Esophagus (tissue), 2 donors: ENCODE results near the gene CFAP90. TPM values are rescaled to one million over a fixed set of nuclear protein-coding genes. Genes with fewer than 3 reads are reported as not detected.

Source experiments
- H3K27ac ChIP-seq, 2 donors: one replicate each; pipeline ENCODE4 v1.5.1; 2013; ENCODE audit warnings: low read depth in 2 of 2, mild to moderate bottlenecking in 2 of 2, inconsistent platforms in 1 of 2, low read length in 1 of 2, moderate library complexity in 1 of 2
- H3K27me3 ChIP-seq, 2 donors: one replicate each; pipeline ENCODE4 v1.6.1; 2013; ENCODE audit warnings: low read length in 2 of 2, control low read depth in 1 of 2, mild to moderate bottlenecking in 1 of 2; ENCODE audit not compliant: insufficient read depth in 2 of 2, control insufficient read depth in 1 of 2
- H3K36me3 ChIP-seq, 2 donors: one replicate each; pipeline ENCODE4 v1.6.1; 2013; ENCODE audit warnings: low read length in 1 of 2; ENCODE audit not compliant: control insufficient read depth in 2 of 2, insufficient read depth in 2 of 2
- H3K4me1 ChIP-seq, 2 donors: one replicate each; pipeline ENCODE4 v1.6.1; 2013; ENCODE audit warnings: low read length in 1 of 2; ENCODE audit not compliant: control insufficient read depth in 2 of 2, insufficient read depth in 2 of 2
- H3K4me3 ChIP-seq, 2 donors: one replicate each; pipeline ENCODE4 v1.5.1; 2013; ENCODE audit warnings: low read length in 2 of 2, mild to moderate bottlenecking in 2 of 2, low read depth in 1 of 2, moderate library complexity in 1 of 2
- H3K9me3 ChIP-seq, 2 donors: one replicate each; pipeline ENCODE4 v1.6.1; 2013; ENCODE audit warnings: mild to moderate bottlenecking in 2 of 2, low read depth in 1 of 2, low read length in 1 of 2, moderate library complexity in 1 of 2; ENCODE audit not compliant: control insufficient read depth in 2 of 2, insufficient read depth in 1 of 2
- WGBS, 2 donors: extraction: QIAGEN DNeasy Blood & Tissue Kit; methylation state at CpG; one replicate each; pipeline ENCODE4 v1.1.7; 2013; 5-methylcytosine and 5-hydroxymethylcytosine counted together
- polyA plus RNA-seq, 2 donors: library from polyadenylated mRNA; stranded (reverse); fragments of 200-250 nt; gene quantifications; one replicate each; pipeline ENCODE4 v1.2.3, GENCODE V29; 2013
- donor health status: healthy with polysubstance abuse.
- donor health status: Bipolar disorder and iron deficiency.

CFAP90 gene
- polyA plus RNA-seq, 2 donors: 0.06 TPM; not detected in 1

- Histone ChIP-seq H3K36me3 (no peaks in the 10 kb centered on the region), H3K27ac (no peak overlapping the region), H3K4me1 (peaks cover 4 to 5% of the 10 kb centered on the region in 2 donors), H3K9me3 (no peaks in the 10 kb centered on the region), H3K27me3 (no peaks in the 10 kb centered on the region), H3K4me3 (no peak overlapping the region)
- WGBS, 2 donors: 86 to 88% methylated on average over 2 of the region's 2 CpGs
Observed at GRCh38 chr5:7852988-7853387, 2.1 kb upstream of the CFAP90 start.

GRCh38 chr5:7852542-7852941 lies 1.6 kb upstream of the CFAP90 start:
- Histone ChIP-seq H3K9me3 (no peaks in the 10 kb centered on the region), H3K4me1 (peaks cover 4 to 5% of the 10 kb centered on the region in 2 donors), H3K36me3 (no peaks in the 10 kb centered on the region), H3K27ac (no peak overlapping the region), H3K4me3 (no peak overlapping the region), H3K27me3 (no peaks in the 10 kb centered on the region)
- WGBS, 2 donors: 79 to 83% methylated on average over 1 of the region's 1 CpG

- 75 to 81% methylated on average over 8 of the region's 8 CpGs for WGBS, 2 donors
- no peaks in the 10 kb centered on the region for H3K36me3 ChIP-seq
- no peaks in the 10 kb centered on the region for H3K27me3 ChIP-seq
- peaks cover 4 to 5% of the 10 kb centered on the region in 2 donors for H3K4me1 ChIP-seq
- H3K27ac ChIP-seq: no peak overlapping the region
- no peaks in the 10 kb centered on the region for H3K9me3 ChIP-seq
- no peak overlapping the region for H3K4me3 ChIP-seq
Observed at GRCh38 chr5:7851617-7852289, 820 bp upstream of the CFAP90 start.

- Histone ChIP-seq H3K36me3 (no peaks in the 10 kb centered on the region), H3K27me3 (no peaks in the 10 kb centered on the region), H3K27ac (no peak overlapping the region), H3K4me1 (peaks cover 4 to 5% of the 10 kb centered on the region in 2 donors), H3K9me3 (no peaks in the 10 kb centered on the region), H3K4me3 (peak overlapping the region; percentile 41 to 54)
- 59 to 65% methylated on average over 16 of the region's 16 CpGs for WGBS, 2 donors
Observed at GRCh38 chr5:7851240-7851592, 283 bp upstream of the CFAP90 start.

- Histone ChIP-seq H3K36me3 (no peaks in the 10 kb centered on the region), H3K27me3 (no peaks in the 10 kb centered on the region), H3K4me3 (peak overlapping the region; percentile 23 to 54), H3K9me3 (no peaks in the 10 kb centered on the region), H3K4me1 (peaks cover 4 to 5% of the 10 kb centered on the region in 2 donors), H3K27ac (no peak overlapping the region)
- 4 to 5% methylated on average over 41 to 44 of the region's 44 CpGs for WGBS, 2 donors
Observed at GRCh38 chr5:7849681-7850394, 1.1 kb downstream of the CFAP90 start.

- no peak overlapping the region for H3K27ac ChIP-seq
- no peak overlapping the region for H3K4me3 ChIP-seq
- peaks cover 4 to 5% of the 10 kb centered on the region in 2 donors for H3K4me1 ChIP-seq
- H3K36me3 ChIP-seq: no peaks in the 10 kb centered on the region
- H3K9me3 ChIP-seq: no peaks in the 10 kb centered on the region
- WGBS, 2 donors: 81 to 94% methylated on average over 2 of the region's 2 CpGs
- H3K27me3 ChIP-seq: no peaks in the 10 kb centered on the region
Observed at GRCh38 chr5:7848296-7848695, 2.6 kb downstream of the CFAP90 start.

- H3K36me3 ChIP-seq: no peaks in the 10 kb centered on the region
- no peak overlapping the region for H3K4me3 ChIP-seq
- H3K9me3 ChIP-seq: no peaks in the 10 kb centered on the region
- peaks cover 3 to 4% of the 10 kb centered on the region in 2 donors for H3K4me1 ChIP-seq
- H3K27me3 ChIP-seq: no peaks in the 10 kb centered on the region
- no peak overlapping the region for H3K27ac ChIP-seq
- 85 to 87% methylated on average over 5 of the region's 5 CpGs for WGBS, 2 donors
Observed at GRCh38 chr5:7846327-7846726, 4.6 kb downstream of the CFAP90 start.

- Histone ChIP-seq H3K4me3 (no peak overlapping the region), H3K9me3 (no peaks in the 10 kb centered on the region), H3K36me3 (no peaks in the 10 kb centered on the region), H3K27ac (no peak overlapping the region), H3K4me1 (peaks cover 3 to 4% of the 10 kb centered on the region in 2 donors), H3K27me3 (no peaks in the 10 kb centered on the region)
- 85 to 94% methylated on average over 7 of the region's 7 CpGs for WGBS, 2 donors
Observed at GRCh38 chr5:7845557-7845956, 5.4 kb downstream of the CFAP90 start.

- Histone ChIP-seq H3K27ac (no peak overlapping the region), H3K4me3 (no peak overlapping the region), H3K9me3 (no peaks in the 10 kb centered on the region), H3K27me3 (no peaks in the 10 kb centered on the region), H3K4me1 (peaks cover 3 to 4% of the 10 kb centered on the region in 2 donors), H3K36me3 (no peaks in the 10 kb centered on the region)
Observed at GRCh38 chr5:7844901-7845300, 6.0 kb downstream of the CFAP90 start.

- WGBS, 2 donors: 65 to 67% methylated on average over 2 of the region's 2 CpGs
Observed at GRCh38 chr5:7842531-7842930, 8.4 kb downstream of the CFAP90 start.

More at GRCh38 chr5:7842531-7842930, 8.4 kb downstream of the CFAP90 start:
- Histone ChIP-seq H3K27me3 (no peaks in the 10 kb centered on the region), H3K4me1 (no peaks in the 10 kb centered on the region), H3K4me3 (no peak overlapping the region), H3K9me3 (no peaks in the 10 kb centered on the region), H3K27ac (no peak overlapping the region), H3K36me3 (no peaks in the 10 kb centered on the region)
